ENCODE data around the gene CALML4. TPM values are rescaled to one million over a fixed set of nuclear protein-coding genes. Genes with fewer than 3 reads are reported as not detected.

CALML4 gene
- total RNA-seq, 4 donors from 2014 or later, result 16.8 to 77.8 (median 48.9) TPM

DNA sequence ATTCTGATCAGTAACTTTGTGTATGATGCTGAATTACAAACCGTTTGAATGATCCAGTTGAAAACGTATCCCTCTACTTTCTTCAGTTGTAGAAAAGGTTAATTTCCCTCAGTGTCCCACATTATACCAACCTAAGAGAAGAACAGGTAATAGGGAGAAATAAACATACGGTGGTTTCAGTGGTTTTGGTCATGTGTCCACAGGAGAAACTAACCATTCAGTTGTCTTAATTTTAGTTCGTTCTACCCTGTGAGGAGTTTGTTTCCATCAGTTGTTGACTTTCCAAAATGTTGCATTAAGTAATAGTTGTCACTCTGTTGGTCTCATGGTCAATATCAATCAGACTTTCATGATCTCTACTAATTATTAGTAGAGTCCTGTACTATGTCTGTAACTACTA, 15.1 kb downstream of the CALML4 start:
- H3K27ac ChIP-seq, result peak overlapping the region; percentile 80 to 94 (median 84)

GRCh38 chr15:68188647-68189046, 16.5 kb downstream of the CALML4 start:
- Histone ChIP-seq H3K4me1 (peaks cover 15 to 80% (median 21%) of the 10 kb centered on the region in 3 donors), H3K27me3 (no peaks in the 10 kb centered on the region), H3K4me3 (no peak overlapping the region), H3K9me3 (no peaks in the 10 kb centered on the region), H3K36me3 (peaks cover 0 to 41% of the 10 kb centered on the region in 2 donors), H3K27ac (peak overlapping the region; percentile 80 to 94 (median 84))
- TF ChIP-seq POLR2A (IDR thresholded peaks at IDR 0.05) (no peak), POLR2AphosphoS5 (IDR thresholded peaks at IDR 0.05) (no peak), EP300 (IDR thresholded peaks at IDR 0.05) (no peak)
- TF ChIP-seq, protein P1, sequence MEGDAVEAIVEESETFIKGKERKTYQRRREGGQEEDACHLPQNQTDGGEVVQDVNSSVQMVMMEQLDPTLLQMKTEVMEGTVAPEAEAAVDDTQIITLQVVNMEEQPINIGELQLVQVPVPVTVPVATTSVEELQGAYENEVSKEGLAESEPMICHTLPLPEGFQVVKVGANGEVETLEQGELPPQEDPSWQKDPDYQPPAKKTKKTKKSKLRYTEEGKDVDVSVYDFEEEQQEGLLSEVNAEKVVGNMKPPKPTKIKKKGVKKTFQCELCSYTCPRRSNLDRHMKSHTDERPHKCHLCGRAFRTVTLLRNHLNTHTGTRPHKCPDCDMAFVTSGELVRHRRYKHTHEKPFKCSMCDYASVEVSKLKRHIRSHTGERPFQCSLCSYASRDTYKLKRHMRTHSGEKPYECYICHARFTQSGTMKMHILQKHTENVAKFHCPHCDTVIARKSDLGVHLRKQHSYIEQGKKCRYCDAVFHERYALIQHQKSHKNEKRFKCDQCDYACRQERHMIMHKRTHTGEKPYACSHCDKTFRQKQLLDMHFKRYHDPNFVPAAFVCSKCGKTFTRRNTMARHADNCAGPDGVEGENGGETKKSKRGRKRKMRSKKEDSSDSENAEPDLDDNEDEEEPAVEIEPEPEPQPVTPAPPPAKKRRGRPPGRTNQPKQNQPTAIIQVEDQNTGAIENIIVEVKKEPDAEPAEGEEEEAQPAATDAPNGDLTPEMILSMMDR (IDR thresholded peaks at IDR 0.05), result no peak
- WGBS, 2 donors (ENCODE audit: low coverage in 1 of 2), result 24 to 44% methylated on average over 2 of the region's 2 CpGs
- ATAC-seq, result no peak

More for the DNA sequence above, 15.1 kb downstream of the CALML4 start:
- no peak for ATAC-seq
- WGBS, 2 donors (ENCODE audit: low coverage in 1 of 2), result 93% methylated on average over 4 of the region's 4 CpGs
- Histone ChIP-seq H3K36me3 (peaks cover 0 to 31% of the 10 kb centered on the region in 2 donors), H3K9me3 (no peaks in the 10 kb centered on the region), H3K4me3 (no peak overlapping the region), H3K4me1 (peaks cover 15 to 80% (median 21%) of the 10 kb centered on the region in 3 donors), H3K27me3 (no peaks in the 10 kb centered on the region)
- TF ChIP-seq EP300 (IDR thresholded peaks at IDR 0.05), result no peak
- TF ChIP-seq POLR2AphosphoS5 (IDR thresholded peaks at IDR 0.05), result no peak
- TF ChIP-seq POLR2A (IDR thresholded peaks at IDR 0.05), result no peak
- TF ChIP-seq, protein P1 (IDR thresholded peaks at IDR 0.05), result no peak

DNA sequence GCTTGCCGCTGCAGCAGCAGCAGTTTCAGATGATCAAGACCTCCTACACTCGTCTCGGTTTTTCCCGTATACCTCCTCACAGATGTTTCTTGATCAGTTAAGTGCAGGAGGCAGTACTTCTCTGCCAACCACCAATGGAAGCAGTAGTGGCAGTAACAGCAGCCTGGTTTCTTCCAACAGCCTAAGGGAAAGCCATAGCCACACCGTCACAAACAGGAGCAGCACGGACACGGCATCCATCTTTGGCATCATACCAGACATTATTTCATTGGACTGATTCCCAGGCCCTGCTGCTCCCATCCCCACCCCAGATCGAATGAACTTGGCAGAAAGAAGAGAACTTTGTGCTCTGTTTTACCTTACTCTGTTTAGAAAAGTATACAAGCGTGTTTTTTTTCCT, 17.6 kb downstream of the CALML4 start:
- H3K27me3 ChIP-seq, result no peaks in the 10 kb centered on the region
- peak; percentile 82 for ATAC-seq
- WGBS, 2 donors (ENCODE audit: low coverage in 1 of 2), result 17 to 25% methylated on average over 1 to 8 of the region's 9 CpGs
- H3K9me3 ChIP-seq, result no peaks in the 10 kb centered on the region
- H3K4me3 ChIP-seq, result peak overlapping the region in 1 of 2 donors; percentile 27
- peaks cover 0 to 42% of the 10 kb centered on the region in 2 donors for H3K36me3 ChIP-seq
- H3K4me1 ChIP-seq, result peaks cover 15 to 70% (median 21%) of the 10 kb centered on the region in 3 donors
- peak; percentile 75 for TF ChIP-seq POLR2AphosphoS5 (IDR thresholded peaks at IDR 0.05)
- no peak for TF ChIP-seq EP300 (IDR thresholded peaks at IDR 0.05)
- H3K27ac ChIP-seq, result peak overlapping the region; percentile 80 to 94 (median 84)

GRCh38 chr15:68186671-68187397, 18.3 kb downstream of the CALML4 start:
- ATAC-seq, result peak; percentile 82
- Histone ChIP-seq H3K27me3 (no peaks in the 10 kb centered on the region), H3K36me3 (peaks cover 0 to 43% of the 10 kb centered on the region in 2 donors), H3K9me3 (no peaks in the 10 kb centered on the region), H3K4me3 (peak overlapping the region in 1 of 2 donors; percentile 27), H3K27ac (peak overlapping the region; percentile 80 to 94 (median 84)), H3K4me1 (peaks cover 15 to 63% (median 21%) of the 10 kb centered on the region in 3 donors)
- 29 to 39% methylated on average over 5 of the region's 5 CpGs for WGBS, 2 donors (ENCODE audit: low coverage in 1 of 2)
- TF ChIP-seq, protein P1 (IDR thresholded peaks at IDR 0.05), result no peak
- TF ChIP-seq POLR2AphosphoS5 (IDR thresholded peaks at IDR 0.05) (no peak), EP300 (IDR thresholded peaks at IDR 0.05) (no peak), POLR2A (IDR thresholded peaks at IDR 0.05) (no peak)

- WGBS, 2 donors (ENCODE audit: low coverage in 1 of 2), result 85 to 89% methylated on average over 4 to 5 of the region's 5 CpGs
- H3K27ac ChIP-seq, result peak overlapping the region in 3 of 4 donors; percentile 53 to 86 (median 82)
- no peaks in the 10 kb centered on the region for H3K9me3 ChIP-seq
- H3K4me1 ChIP-seq, result peaks cover 6 to 51% (median 21%) of the 10 kb centered on the region in 3 donors
- TF ChIP-seq POLR2A (IDR thresholded peaks at IDR 0.05) (no peak), EP300 (IDR thresholded peaks at IDR 0.05) (no peak), POLR2AphosphoS5 (IDR thresholded peaks at IDR 0.05) (no peak)
- no peaks in the 10 kb centered on the region for H3K27me3 ChIP-seq
- ATAC-seq, result no peak
- H3K4me3 ChIP-seq, result no peak overlapping the region
- peaks cover 0 to 56% of the 10 kb centered on the region in 2 donors for H3K36me3 ChIP-seq
Observed at GRCh38 chr15:68184616-68185480, 20.3 kb downstream of the CALML4 start.

Measured in gastroesophageal sphincter (tissue), 4 donors.